PC-9 (cell line): Measurements from ENCODE around the gene TRIM9.

Experiments used
- EZH2 ChIP-seq: fragments of 200-600 bp; sonication (generic); IDR thresholded peaks from 2 replicates; pipeline ENCODE4 v1.8.0; 2017; ENCODE audit warnings: antibody characterized with exemption, low read depth
- TF ChIP-seq, protein P1 (sequence below): fragments of 200-600 bp; sonication (generic); conservative IDR thresholded peaks from 2 replicates; pipeline ENCODE4 v1.6.1; 2017; ENCODE audit warnings: mixed run types, antibody characterized with exemption, mild to moderate bottlenecking, moderate library complexity

DNA sequence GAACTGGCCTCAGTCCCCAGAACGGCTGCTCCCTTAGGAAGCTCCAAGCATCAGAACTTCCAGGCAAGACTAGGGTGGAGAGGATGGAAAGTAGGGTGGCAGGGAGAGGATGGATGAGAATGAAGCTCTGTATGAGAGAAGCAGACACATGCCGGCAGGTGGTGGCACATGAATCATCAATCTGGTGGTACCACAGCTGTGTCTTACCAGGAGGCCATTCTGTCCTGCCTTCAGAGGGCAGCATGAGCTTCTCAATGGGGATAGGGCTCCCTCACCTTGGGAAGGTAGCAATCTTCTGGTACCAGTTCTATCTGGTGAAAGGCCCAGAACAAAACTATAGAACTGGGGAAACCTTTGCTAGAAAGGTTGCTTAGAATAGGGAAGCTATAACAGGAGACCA lies 95.2 kb downstream of the TRIM9 start:
- TF ChIP-seq, protein P1, sequence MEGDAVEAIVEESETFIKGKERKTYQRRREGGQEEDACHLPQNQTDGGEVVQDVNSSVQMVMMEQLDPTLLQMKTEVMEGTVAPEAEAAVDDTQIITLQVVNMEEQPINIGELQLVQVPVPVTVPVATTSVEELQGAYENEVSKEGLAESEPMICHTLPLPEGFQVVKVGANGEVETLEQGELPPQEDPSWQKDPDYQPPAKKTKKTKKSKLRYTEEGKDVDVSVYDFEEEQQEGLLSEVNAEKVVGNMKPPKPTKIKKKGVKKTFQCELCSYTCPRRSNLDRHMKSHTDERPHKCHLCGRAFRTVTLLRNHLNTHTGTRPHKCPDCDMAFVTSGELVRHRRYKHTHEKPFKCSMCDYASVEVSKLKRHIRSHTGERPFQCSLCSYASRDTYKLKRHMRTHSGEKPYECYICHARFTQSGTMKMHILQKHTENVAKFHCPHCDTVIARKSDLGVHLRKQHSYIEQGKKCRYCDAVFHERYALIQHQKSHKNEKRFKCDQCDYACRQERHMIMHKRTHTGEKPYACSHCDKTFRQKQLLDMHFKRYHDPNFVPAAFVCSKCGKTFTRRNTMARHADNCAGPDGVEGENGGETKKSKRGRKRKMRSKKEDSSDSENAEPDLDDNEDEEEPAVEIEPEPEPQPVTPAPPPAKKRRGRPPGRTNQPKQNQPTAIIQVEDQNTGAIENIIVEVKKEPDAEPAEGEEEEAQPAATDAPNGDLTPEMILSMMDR = no peak
- no peak for TF ChIP-seq EZH2
